GM13976 (cell line): ENCODE data around the gene CCM2.

Source experiments
- DNase-seq: peaks from one replicate; pipeline ENCODE4 v3.0.0; 2012; ENCODE audit warnings: low spot score
- in situ Hi-C: fragments of 300-500 bp; cut with MboI; formaldehyde crosslinking; loops from one replicate; pipeline ENCODE4 v1.12.0; 2022; ENCODE audit warnings: low sequenced_read_pairs, mixed read lengths, inconsistent platforms; ENCODE audit not compliant: unreplicated experiment
- TF ChIP-seq, protein P1 (sequence below): IDR thresholded peaks from 2 replicates; pipeline ENCODE4 v1.5.1; 2012; ENCODE audit warnings: borderline replicate concordance, mild to moderate bottlenecking; ENCODE audit not compliant: insufficient read depth; ENCODE audit errors: extremely low read depth, missing control alignments, control extremely low read depth

Gene CCM2

DNA sequence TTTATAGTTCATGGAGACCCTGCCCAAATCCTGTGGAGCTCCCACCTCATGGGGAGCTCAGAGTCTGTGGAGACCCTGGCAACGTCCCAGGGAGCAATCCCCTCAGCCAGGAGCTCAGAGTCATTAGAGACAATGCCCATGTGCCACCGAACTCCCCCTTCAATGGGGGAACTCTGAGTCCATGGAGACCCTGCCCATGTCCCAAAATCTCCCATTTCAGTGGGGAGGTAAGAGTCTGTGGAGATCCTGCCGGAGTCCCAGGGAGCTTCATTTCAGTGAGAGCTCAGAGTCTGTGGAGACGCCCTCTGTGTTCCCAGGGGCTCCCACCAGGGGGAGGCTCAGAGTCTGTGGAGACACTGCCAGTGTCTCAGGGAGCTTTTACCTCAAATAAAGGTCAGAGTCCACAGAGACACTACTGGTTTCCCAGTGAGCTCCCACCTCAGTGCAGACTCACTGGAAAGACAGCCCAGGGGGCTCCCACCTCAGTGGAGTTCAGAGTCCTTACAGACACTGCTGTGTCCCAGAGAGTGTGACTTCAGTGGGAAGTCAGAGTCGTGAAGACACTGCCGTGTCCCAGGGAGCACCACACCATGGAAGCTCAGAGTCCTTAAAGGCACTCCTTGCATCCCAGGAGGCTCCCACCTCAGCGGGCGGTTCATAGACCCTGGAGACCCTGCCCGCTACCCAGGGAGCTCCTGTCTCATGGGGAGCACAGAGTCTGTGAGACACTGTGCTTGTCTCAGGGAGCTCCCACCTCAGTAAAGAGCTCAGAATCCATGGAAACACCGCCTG, 26.2 kb upstream of the CCM2 start:
- TF ChIP-seq, protein P1, sequence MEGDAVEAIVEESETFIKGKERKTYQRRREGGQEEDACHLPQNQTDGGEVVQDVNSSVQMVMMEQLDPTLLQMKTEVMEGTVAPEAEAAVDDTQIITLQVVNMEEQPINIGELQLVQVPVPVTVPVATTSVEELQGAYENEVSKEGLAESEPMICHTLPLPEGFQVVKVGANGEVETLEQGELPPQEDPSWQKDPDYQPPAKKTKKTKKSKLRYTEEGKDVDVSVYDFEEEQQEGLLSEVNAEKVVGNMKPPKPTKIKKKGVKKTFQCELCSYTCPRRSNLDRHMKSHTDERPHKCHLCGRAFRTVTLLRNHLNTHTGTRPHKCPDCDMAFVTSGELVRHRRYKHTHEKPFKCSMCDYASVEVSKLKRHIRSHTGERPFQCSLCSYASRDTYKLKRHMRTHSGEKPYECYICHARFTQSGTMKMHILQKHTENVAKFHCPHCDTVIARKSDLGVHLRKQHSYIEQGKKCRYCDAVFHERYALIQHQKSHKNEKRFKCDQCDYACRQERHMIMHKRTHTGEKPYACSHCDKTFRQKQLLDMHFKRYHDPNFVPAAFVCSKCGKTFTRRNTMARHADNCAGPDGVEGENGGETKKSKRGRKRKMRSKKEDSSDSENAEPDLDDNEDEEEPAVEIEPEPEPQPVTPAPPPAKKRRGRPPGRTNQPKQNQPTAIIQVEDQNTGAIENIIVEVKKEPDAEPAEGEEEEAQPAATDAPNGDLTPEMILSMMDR = peak; percentile 27
- in situ Hi-C loops = no loop called here
- DNase-seq = no peak

DNA sequence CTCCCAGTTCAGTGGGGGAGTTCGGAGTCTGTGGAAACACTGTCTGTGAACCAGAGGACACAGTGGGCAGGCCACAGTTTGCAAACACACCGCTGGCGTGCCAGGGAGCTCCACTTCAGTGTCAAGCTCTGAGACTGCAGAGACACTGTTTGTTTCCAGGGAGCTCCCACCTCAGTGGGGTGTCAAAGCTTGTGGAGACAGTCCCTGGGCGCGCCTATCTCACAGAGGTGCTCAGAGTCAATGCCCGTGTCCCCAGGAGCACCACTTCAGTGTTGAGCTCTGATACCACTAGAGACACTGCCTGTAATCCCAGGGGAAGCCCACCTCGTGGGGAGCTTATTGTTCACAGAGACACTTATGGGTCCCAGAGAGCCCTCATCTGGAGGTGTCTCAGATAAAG, 25.5 kb upstream of the CCM2 start:
- in situ Hi-C loops = no loop called here
- DNase-seq = no peak
- TF ChIP-seq, protein P1 = no peak

DNA sequence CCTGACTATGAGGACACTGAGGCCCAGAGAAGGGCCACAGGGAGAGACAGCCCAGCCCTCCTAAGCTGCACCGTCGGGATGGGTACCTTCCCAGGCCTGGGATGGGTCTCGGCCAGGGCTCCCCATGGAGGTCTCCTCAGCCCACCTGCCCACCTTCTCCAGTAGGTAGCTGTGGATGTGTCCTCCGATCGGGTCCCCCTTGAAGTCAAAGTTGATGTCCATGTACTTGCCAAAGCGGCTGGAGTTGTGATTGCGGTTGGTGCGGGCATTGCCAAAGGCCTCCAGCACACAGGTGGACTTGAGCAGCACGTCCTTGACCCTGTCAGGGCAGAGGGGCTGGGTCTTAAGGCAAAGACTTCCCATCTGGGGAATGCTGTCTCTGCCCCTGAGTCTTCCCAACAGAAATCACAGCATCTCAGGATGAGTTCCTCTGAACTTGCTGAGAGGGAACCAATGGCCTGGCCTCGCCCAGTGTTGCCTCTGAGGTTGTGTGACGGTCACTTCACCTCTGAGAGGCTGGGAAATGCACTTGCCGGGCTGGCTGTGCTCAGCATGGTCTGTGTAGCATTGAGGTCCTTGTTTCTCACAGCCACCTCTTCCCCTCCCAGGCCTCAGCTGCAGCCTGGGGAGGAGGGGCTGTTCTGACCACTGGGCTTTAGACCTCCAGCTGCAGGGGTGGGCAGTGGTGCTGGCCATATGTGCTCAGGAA, 24.5 kb upstream of the CCM2 start:
- in situ Hi-C loops = no loop called here
- no peak for DNase-seq
- TF ChIP-seq, protein P1 = no peak

DNA sequence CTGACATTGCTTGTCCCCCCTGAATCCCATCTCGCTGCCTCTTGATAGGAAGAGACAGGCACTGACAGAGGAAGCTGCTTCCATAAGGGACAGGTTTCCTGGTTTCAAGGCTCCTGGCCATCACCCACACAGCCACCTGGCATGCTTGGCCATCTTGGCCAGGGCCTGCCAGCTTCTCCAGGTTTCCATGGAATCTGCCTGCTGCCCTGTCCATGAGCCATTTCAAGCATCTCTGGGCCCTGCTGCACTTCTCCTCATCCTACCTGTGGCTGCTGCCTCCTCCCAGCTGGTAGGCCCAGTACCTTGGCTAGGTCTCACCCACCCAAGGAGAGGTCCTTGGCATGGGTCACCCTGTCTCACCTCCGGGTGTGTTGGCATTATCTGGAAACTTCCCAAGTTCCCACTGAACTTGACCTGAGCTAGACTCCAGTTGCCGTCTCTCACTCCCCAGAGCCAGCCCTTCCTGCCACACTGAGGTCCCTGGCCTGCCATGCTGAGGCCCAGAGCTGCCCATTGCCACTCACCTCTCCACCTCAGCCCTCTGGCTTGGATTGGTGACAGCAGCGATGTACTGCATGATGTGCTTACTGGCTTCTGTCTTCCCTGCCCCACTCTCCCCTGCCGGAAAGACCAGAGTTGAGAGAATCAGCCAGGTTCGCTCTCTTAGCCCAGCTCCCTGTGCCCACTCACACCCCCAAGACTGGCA, 23.8 kb upstream of the CCM2 start:
- DNase-seq = no peak
- in situ Hi-C loops = no loop called here
- TF ChIP-seq, protein P1 = no peak

DNA sequence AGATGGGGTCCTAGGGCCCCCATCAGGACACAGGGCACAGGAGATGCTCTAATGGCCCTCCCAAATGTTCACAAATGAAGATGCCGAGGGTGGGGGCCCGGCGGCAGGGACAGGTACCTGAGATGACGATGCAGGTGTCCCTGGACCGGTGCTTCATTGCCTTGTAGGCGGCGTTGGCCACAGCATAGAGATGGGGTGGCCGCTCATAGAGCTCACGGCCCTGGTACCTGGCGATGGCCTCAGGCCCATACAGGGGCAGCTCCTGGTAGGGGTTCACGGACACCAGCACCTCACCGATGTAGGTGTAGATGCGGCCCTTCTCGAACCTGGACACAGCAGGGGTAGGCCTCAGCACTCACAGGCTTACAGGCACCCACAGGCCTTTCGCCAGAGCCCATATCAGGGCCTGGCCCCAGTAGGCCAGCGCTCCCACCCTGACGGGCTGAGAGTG, 23.2 kb upstream of the CCM2 start:
- in situ Hi-C loops = no loop called here
- TF ChIP-seq, protein P1 = no peak

DNA sequence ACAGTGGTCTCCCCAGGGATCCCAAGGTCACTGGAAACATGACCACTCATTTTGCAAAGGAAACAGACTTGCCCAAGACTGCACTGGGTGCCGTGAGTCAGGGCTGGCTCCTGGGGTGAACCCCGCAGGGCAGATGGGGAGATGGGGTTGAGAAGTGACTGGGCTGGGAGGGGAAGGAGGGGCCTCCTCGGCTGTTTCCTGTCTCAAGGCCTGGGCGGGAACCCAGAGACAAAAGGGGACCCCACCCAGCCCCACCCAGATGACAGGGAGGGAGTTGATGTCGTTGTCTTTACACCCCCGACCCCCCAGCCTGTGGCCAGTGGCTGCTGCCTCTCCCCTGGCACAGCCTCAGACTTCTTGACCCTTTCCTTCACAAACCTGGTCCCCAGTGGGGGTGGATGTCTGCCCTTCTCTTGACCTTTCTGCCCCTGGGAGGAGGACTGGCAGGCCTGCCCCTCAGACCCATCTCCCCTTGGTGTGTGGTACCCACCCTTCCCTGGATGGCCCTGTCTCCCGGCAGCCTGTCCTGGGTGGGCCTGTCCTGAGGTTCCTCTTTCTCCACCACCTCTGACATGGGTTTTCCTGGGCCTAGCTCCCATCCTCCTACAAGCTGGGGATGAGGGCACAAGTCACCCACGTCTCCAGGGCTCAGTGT, 22.6 kb upstream of the CCM2 start:
- in situ Hi-C loops = no loop called here
- TF ChIP-seq, protein P1 = no peak
- peak; percentile 79 for DNase-seq

More for the DNA sequence above, 23.2 kb upstream of the CCM2 start:
- DNase-seq = no peak
